Cardiac atrium fibroblast (primary cell): ENCODE results near the gene MYO1B. TPM values are rescaled to one million over a fixed set of nuclear protein-coding genes. Genes with fewer than 3 reads are reported as not detected.

Experiments
- total RNA-seq: library from RNA; depleted of rRNA; stranded (reverse); fragments of >200 nt; gene quantifications from 2 replicates; pipeline ENCODE4 v1.2.3, GENCODE V29; 2015

MYO1B gene
- total RNA-seq: 119 and 168 TPM in 2 replicates

DNA sequence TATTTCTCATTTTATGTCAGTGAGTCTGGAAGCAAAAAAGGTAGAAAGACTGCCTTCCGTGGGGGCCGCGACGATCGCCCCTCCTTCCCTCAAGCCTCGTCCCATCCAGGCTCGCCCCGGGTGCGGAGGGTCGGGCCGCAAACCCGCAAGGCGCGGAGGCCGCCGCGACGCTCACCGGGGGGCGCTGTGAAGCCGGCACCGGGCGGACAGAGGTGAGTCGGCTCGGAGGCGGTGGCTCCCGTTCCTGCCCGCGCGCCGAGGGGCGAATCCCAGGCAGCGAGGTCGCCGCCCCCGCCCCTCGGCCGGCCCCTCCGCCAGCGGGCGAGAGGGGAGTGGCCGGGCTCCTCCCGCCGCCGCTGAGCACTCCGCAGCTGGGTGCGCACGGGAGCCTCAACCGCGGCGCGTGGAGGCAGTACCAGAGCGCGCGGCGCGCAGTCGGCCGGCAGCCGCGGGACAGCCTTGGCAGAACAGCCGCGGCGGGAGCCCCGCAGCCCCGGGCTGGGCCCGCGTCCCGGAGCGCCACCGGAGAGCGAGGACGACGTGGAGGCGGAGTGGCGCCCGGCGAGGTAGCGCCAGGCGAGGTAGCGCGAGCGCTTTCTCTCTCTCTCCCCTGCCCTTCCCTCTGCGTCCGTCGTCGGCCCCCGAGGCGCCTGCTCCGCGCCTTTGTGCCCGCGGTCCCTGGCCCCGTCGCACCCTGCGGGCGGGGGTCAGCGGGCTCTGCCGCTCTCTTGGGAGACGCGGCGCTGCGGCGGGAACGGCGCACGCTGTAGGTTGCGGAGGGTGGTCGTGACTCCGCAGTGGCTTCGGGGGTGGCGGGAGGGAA, at the start of gene MYO1B:
MYO1B (plus strand) TSS at position 359 of the 823 bp plus-strand sequence. CDS start 31,492 bp downstream, outside the sequence.

Other genes starting within 250 kb of the MYO1B start
- gene STAT1, start 231.2 kb upstream of the MYO1B start, total RNA-seq: 152 and 270 TPM in 2 replicates
- gene STAT4, start 94.4 kb upstream of the MYO1B start, total RNA-seq: 3.8 and 7.8 TPM in 2 replicates